Stimulated activated CD4-positive, alpha-beta T cell treated with anti-CD3 and anti-CD28 coated beads, Interleukin-4, amount 100 ng/mL, for 4 hours (primary cell): ENCODE results near the gene TEF.
"Not testable (repeated sequence)": the region's sequence is repeated elsewhere in the genome, so short reads cannot be mapped to it uniquely, and the experiment has no call there.

ENCODE experiments used
- DNase-seq, 2 experiments: peaks; one replicate each; pipeline ENCODE4 v3.0.0-alpha.2; 2020

The TEF gene

GRCh38 chr22:41384128-41384527 lies 2.4 kb downstream of the TEF start:
- DNase-seq = no peak

- DNase-seq = no peak
These were observed 5.6 kb downstream of the TEF start for GRCh38 chr22:41387341-41387740.

- DNase-seq = no peak
These were observed 12.2 kb downstream of the TEF start for GRCh38 chr22:41394012-41394356.

- no peak for DNase-seq
These were observed 13.9 kb downstream of the TEF start for GRCh38 chr22:41395531-41396240.

GRCh38 chr22:41397143-41397811 lies 15.5 kb downstream of the TEF start:
- DNase-seq = no peak

- no peak for DNase-seq
These were observed 17.2 kb downstream of the TEF start for GRCh38 chr22:41398921-41399320.

- DNase-seq = no peak
These were observed 20.3 kb downstream of the TEF start for GRCh38 chr22:41401781-41402648.

- DNase-seq = not testable (repeated sequence)
These were observed 21.1 kb downstream of the TEF start for GRCh38 chr22:41402851-41403250.

GRCh38 chr22:41403532-41404318 lies 22.0 kb downstream of the TEF start:
- peak; percentile 69 to 77 for DNase-seq

GRCh38 chr22:41405588-41405987 lies 23.8 kb downstream of the TEF start:
- peak; percentile 33 to 43 for DNase-seq

- DNase-seq = no peak
These were observed 24.7 kb downstream of the TEF start for GRCh38 chr22:41406410-41406809.

- no peak for DNase-seq
These were observed 25.7 kb downstream of the TEF start for GRCh38 chr22:41407433-41407832.

GRCh38 chr22:41408665-41409064 lies 26.9 kb downstream of the TEF start:
- DNase-seq = no peak

- DNase-seq = no peak
These were observed 28.6 kb downstream of the TEF start for GRCh38 chr22:41410311-41410751.

GRCh38 chr22:41411021-41411851 lies 29.5 kb downstream of the TEF start:
- DNase-seq = no peak

- DNase-seq = no peak
These were observed 33.8 kb downstream of the TEF start for GRCh38 chr22:41415554-41415953.

- DNase-seq = no peak
These were observed 36.1 kb downstream of the TEF start for GRCh38 chr22:41417622-41418390.

- DNase-seq = no peak
These were observed 37.0 kb downstream of the TEF start for GRCh38 chr22:41418717-41419116.

GRCh38 chr22:41425660-41426365 lies 44.1 kb downstream of the TEF start:
- peak in 1 of 2 experiments; percentile 22 for DNase-seq

- no peak for DNase-seq
These were observed 47.6 kb downstream of the TEF start for GRCh38 chr22:41429232-41429950.
